MM.1S (cell line): ENCODE results near the gene TGFB1I1.

ENCODE experiments used
- EZH2 ChIP-seq: fragments of 300-600 bp; sonication (generic); optimal IDR thresholded peaks from 2 replicates; pipeline ENCODE3; 2017; ENCODE audit warnings: low read depth, mild to moderate bottlenecking, antibody characterized with exemption, low read length, mixed read lengths
- TF ChIP-seq, protein P1 (sequence below): fragments of 300-600 bp; sonication (generic); IDR thresholded peaks from 2 replicates; pipeline ENCODE4 v1.5.1; 2016; ENCODE audit warnings: antibody characterized with exemption, low read length, mixed read lengths

DNA sequence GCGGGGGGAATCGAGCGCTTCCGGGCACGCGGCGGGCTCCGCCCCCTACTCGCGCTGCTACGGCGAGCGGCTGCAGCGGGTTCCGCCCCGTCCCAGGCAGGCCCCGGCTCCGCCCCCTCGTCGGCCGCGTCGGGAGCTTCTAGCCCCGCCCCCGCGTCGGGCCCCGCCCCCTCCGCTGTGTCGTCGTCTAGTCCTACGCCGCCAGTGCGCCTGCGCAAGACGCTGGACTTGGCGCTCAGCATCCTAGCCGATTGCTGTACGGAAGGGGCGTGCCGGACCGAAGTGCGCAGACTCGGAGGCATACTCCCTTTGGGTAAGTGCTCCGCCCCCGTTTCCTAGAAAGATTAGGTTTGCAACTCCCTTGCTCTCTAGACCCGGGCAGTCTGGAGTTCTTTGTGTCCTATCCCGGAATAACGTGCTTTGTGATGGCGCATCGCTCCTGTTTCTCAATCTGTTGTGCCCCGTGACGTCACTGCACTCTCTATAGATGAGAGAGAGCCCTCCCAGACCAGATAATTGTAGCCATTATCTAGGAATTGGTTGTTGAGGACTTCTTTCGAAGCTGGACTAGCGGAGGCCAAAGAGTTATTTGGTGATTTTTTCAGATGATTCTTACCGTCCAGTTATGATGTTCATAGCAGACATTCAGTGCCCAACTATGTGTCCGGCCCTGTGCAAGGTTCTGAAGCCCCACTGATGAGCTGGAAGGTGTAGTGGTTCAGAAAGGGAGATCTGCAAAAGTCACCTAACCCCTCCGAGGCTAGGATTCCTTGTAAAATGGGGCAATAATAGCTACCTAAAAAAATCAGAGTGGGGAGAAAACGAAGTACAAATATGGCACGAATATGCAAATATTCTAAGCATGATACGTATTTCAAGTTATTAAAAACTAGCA, 12.0 kb upstream of the TGFB1I1 start:
- no peak for TF ChIP-seq EZH2
- TF ChIP-seq, protein P1, sequence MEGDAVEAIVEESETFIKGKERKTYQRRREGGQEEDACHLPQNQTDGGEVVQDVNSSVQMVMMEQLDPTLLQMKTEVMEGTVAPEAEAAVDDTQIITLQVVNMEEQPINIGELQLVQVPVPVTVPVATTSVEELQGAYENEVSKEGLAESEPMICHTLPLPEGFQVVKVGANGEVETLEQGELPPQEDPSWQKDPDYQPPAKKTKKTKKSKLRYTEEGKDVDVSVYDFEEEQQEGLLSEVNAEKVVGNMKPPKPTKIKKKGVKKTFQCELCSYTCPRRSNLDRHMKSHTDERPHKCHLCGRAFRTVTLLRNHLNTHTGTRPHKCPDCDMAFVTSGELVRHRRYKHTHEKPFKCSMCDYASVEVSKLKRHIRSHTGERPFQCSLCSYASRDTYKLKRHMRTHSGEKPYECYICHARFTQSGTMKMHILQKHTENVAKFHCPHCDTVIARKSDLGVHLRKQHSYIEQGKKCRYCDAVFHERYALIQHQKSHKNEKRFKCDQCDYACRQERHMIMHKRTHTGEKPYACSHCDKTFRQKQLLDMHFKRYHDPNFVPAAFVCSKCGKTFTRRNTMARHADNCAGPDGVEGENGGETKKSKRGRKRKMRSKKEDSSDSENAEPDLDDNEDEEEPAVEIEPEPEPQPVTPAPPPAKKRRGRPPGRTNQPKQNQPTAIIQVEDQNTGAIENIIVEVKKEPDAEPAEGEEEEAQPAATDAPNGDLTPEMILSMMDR = no peak
